ENCODE results near the gene GPRIN1. TPM values are rescaled to one million over a fixed set of nuclear protein-coding genes. Genes with fewer than 3 reads are reported as not detected.

Gene GPRIN1
- total RNA-seq, 1 donor from 2014 or later: 1.4 TPM

DNA sequence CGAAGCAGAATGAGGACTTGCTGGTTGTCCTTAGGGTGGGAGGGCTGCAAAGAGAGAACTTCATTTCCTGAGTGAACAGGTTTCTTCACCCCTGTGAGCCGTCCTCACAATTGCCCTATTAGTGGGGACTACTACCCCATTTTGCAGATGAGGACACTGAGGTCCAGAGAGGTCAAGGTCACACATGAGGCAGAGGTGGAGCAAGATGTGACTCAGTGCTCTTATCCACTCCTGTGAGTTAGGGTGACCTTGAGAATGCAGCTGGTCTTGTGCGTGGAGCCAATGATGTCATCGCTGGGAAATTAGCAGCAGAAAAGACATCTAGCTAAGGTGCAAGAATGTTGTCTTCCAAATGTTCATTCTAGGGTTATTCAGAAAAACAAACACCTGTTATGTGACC, 26.9 kb downstream of the GPRIN1 start:
- DNase-seq (no peak), ATAC-seq (no peak)
- Histone ChIP-seq H3K4me1 (no peaks in the 10 kb centered on the region), H3K27ac (no peak overlapping the region), H3K27me3 (no peaks in the 10 kb centered on the region), H3K9me3 (peaks cover 10% of the 10 kb centered on the region), H3K4me3 (no peak overlapping the region), H3K36me3 (no peaks in the 10 kb centered on the region)
- TF ChIP-seq, protein P1, sequence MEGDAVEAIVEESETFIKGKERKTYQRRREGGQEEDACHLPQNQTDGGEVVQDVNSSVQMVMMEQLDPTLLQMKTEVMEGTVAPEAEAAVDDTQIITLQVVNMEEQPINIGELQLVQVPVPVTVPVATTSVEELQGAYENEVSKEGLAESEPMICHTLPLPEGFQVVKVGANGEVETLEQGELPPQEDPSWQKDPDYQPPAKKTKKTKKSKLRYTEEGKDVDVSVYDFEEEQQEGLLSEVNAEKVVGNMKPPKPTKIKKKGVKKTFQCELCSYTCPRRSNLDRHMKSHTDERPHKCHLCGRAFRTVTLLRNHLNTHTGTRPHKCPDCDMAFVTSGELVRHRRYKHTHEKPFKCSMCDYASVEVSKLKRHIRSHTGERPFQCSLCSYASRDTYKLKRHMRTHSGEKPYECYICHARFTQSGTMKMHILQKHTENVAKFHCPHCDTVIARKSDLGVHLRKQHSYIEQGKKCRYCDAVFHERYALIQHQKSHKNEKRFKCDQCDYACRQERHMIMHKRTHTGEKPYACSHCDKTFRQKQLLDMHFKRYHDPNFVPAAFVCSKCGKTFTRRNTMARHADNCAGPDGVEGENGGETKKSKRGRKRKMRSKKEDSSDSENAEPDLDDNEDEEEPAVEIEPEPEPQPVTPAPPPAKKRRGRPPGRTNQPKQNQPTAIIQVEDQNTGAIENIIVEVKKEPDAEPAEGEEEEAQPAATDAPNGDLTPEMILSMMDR (IDR thresholded peaks at IDR 0.05): no peak
- intact Hi-C loops (cut with DNase I): no loop called here

DNA sequence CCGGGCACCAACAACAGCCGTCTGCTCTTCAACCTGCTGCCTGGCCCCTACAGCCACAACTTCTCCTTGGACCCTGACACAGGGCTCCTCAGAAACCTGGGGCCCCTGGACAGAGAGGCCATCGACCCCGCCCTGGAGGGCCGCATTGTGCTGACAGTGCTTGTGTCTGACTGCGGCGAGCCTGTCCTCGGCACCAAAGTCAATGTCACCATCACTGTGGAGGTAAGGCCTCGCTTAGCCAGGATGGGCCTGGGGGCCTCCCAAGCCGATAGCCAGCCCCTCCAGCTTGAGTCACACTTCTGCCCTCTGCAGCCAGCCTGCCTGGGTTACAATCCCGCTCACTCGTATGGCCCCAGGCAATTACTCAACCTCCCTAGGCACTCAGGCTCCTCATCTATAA, 28.6 kb downstream of the GPRIN1 start:
- no peak overlapping the region for H3K27ac ChIP-seq
- no peaks in the 10 kb centered on the region for H3K4me1 ChIP-seq
- intact Hi-C loops (cut with DNase I): no loop called here
- no peaks in the 10 kb centered on the region for H3K36me3 ChIP-seq
- H3K27me3 ChIP-seq: no peaks in the 10 kb centered on the region
- no peak for DNase-seq
- no peak for ATAC-seq
- TF ChIP-seq, protein P1 (IDR thresholded peaks at IDR 0.05): no peak
- H3K9me3 ChIP-seq: peaks cover 10% of the 10 kb centered on the region
- no peak overlapping the region for H3K4me3 ChIP-seq

DNA sequence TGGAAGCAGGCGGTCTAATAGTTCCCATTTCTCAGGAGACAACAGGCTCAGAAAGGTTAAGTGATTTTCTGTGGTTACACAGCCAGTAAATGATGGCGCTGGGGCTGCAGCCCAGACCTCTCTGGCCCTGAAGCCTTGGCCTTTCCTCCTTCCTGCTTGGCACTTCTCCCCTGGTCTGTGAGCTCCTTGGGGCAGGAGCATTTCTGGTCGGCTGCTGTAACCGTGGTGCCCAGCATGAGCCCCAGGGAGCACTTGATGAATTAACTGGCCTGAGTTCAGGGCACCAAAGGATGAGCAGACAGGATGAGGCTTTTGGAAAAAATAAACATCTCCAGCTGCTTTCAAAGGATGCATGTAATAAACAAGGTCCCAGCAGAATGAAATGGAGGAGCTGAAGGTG, 30.6 kb downstream of the GPRIN1 start:
- no peaks in the 10 kb centered on the region for H3K27me3 ChIP-seq
- H3K9me3 ChIP-seq: no peaks in the 10 kb centered on the region
- no peaks in the 10 kb centered on the region for H3K36me3 ChIP-seq
- H3K4me1 ChIP-seq: no peaks in the 10 kb centered on the region
- H3K27ac ChIP-seq: no peak overlapping the region
- ATAC-seq (no peak), DNase-seq (no peak)
- TF ChIP-seq, protein P1 (IDR thresholded peaks at IDR 0.05): no peak
- intact Hi-C loops (cut with DNase I): no loop called here
- no peak overlapping the region for H3K4me3 ChIP-seq

DNA sequence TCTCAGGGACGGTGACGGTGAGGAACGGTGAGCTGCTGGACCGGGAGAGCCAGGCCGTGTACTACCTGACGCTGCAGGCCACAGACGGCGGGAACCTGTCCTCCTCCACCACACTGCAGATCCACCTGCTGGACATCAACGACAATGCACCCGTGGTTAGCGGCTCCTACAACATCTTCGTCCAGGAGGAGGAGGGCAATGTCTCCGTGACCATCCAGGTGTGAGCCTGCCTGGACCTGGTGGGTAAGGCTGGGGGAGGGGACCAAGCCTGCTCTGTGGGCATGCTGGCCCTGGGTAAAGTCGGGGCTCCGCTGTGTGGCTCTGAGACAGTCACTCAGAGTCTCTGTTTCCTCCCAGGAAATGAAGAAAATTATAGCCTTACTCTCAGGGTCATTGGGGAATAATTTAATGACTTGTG, 31.6 kb downstream of the GPRIN1 start:
- intact Hi-C loops (cut with DNase I): no loop called here
- Histone ChIP-seq H3K36me3 (no peaks in the 10 kb centered on the region), H3K27me3 (no peaks in the 10 kb centered on the region), H3K9me3 (no peaks in the 10 kb centered on the region), H3K4me1 (no peaks in the 10 kb centered on the region), H3K27ac (no peak overlapping the region), H3K4me3 (no peak overlapping the region)
- DNase-seq (peak; percentile 79), ATAC-seq (peak; percentile 85)
- TF ChIP-seq, protein P1 (IDR thresholded peaks at IDR 0.05): peak; percentile 45

GRCh38 chr5:176577312-176578176, 32.4 kb downstream of the GPRIN1 start:
- TF ChIP-seq, protein P1 (IDR thresholded peaks at IDR 0.05): no peak
- Histone ChIP-seq H3K36me3 (no peaks in the 10 kb centered on the region), H3K4me1 (no peaks in the 10 kb centered on the region), H3K9me3 (no peaks in the 10 kb centered on the region), H3K27me3 (no peaks in the 10 kb centered on the region), H3K27ac (no peak overlapping the region), H3K4me3 (no peak overlapping the region)
- intact Hi-C loops (cut with DNase I): no loop called here
- DNase-seq (no peak), ATAC-seq (no peak)
